Suprapubic skin (tissue), 4 donors: ENCODE measurements around the gene EXOSC2.

Source experiments
- EP300 ChIP-seq: sonication (generic); formaldehyde crosslinking; IDR thresholded peaks from one replicate; pipeline ENCODE4 v1.6.1; 2017; ENCODE audit warnings: antibody characterized with exemption
- POLR2A ChIP-seq, 2 donors: fragments of 450-650 bp; IDR thresholded peaks; one replicate each; pipeline ENCODE4 v1.6.1; 2017; ENCODE audit warnings: antibody characterized with exemption in 2 of 2, mild to moderate bottlenecking in 2 of 2, moderate library complexity in 2 of 2
- POLR2AphosphoS5 ChIP-seq, 3 donors: sonication (generic); formaldehyde crosslinking; IDR thresholded peaks; one replicate each; pipeline ENCODE4 v1.6.1; 2017; ENCODE audit warnings: antibody characterized with exemption in 3 of 3
- TF ChIP-seq, protein P1 (sequence below), 2 donors: fragments of 200-600 bp in 1 of 2; fragments of 450-650 bp in 1 of 2; sonication (generic) in 1 of 2; IDR thresholded peaks; one replicate each; pipeline ENCODE4 v1.5.1; 2016 to 2019; ENCODE audit warnings: antibody characterized with exemption in 2 of 2, mild to moderate bottlenecking in 1 of 2, moderate library complexity in 1 of 2

DNA sequence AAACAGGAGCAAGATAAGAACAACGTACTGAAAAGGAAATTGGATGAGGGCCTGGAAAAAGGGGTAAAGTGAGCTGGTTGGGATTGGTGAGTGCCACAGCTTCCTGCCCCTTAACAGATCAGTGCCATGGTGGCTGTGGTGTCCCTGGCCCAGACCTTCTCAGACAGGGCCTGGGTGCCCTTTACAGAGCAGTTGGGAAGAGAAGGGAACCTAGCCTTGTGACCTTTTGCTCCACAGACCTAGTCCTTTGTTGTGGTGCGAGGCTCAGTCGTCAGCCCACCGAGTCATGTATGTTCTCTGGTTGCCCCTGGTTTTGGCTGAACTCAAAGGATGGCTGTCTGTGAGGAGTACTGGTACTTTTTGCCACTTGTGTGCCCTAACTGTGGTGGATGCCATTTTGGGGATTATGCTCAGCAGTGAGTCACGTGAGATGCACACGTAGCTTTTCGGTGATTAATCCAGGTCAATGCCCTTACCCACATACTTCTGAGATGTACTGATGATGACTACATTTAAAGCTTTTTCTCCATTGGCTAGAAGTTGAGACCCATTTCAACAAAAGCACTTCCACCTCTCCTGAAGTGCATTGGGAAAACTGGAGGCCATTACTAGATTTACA is 48.4 kb downstream of the EXOSC2 start:
- TF ChIP-seq, protein P1, sequence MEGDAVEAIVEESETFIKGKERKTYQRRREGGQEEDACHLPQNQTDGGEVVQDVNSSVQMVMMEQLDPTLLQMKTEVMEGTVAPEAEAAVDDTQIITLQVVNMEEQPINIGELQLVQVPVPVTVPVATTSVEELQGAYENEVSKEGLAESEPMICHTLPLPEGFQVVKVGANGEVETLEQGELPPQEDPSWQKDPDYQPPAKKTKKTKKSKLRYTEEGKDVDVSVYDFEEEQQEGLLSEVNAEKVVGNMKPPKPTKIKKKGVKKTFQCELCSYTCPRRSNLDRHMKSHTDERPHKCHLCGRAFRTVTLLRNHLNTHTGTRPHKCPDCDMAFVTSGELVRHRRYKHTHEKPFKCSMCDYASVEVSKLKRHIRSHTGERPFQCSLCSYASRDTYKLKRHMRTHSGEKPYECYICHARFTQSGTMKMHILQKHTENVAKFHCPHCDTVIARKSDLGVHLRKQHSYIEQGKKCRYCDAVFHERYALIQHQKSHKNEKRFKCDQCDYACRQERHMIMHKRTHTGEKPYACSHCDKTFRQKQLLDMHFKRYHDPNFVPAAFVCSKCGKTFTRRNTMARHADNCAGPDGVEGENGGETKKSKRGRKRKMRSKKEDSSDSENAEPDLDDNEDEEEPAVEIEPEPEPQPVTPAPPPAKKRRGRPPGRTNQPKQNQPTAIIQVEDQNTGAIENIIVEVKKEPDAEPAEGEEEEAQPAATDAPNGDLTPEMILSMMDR (IDR thresholded peaks at IDR 0.05): no peak
- TF ChIP-seq POLR2AphosphoS5 (IDR thresholded peaks at IDR 0.05) (no peak), EP300 (no peak), POLR2A (IDR thresholded peaks at IDR 0.05) (no peak)
